CMK (cell line): ENCODE results near the gene GRM2.

Experiments
- DNase-seq: peaks from one replicate; pipeline ENCODE4 v3.0.0-alpha.2; 2010; ENCODE audit warnings: low read depth

GRM2 gene

DNA sequence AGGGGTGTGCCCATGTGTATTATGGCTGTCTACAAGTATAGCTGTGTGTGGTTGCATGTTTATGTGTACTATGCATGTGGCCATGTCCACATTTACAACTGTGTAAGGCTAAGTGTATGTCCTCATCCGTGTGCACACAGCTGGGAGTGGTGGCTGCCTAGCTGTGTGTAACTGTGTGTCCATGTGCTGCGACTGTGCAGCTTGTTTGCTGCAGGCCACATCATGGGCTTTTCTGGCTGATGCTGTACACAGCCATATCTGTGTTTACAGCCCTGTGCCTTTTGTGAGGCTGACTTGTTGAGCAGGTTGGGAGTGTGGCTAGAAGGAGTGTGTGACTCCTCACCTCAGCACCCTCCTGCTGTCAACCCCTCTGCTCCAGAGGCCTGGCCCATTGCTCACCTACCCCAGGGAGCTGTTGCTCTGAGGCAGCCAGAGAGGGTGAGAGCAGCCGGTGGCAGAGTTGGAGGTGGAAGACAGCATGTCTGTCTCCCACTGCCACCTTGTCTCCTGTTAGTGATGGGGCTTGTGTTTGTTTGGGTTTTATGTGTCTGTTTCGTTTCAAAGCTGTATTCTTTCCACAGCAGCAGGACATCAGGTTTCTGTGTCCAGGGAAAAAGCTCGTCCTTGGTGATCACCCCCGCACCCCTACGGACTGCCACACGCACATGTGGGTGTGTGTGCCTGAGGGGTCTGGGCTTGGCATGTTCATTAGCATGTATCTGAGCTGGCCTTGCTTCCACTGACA, 1.4 kb upstream of the GRM2 start:
- DNase-seq = no peak

DNA sequence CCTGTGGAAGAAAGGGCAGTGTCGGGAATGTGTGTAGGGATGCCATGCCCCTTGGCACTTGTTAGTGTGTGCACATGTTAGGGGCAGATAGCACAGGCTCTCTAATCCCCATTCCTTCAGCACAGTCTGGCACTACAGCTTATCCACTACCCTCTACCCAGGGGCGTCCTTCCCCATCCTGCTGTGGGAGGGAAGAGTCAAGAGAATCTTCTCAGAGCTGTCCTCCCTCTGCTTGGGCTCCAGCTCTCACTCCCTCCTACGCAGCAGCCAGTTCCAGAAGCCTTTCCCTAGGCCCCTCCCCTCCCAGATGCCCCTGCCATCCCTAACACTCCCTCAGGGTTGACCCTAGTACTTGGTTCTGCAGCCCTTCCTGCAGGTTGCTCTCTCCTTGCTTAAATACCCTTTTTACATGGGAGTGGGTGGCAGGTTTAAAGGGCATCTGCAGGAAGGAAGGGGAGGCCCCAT, 815 bp upstream of the GRM2 start:
- no peak for DNase-seq

GRCh38 chr3:51708216-51708845, 1.5 kb downstream of the GRM2 start:
- DNase-seq = no peak

GRCh38 chr3:51709004-51709420, 2.1 kb downstream of the GRM2 start:
- no peak for DNase-seq

- no peak for DNase-seq
These were observed 2.8 kb downstream of the GRM2 start for GRCh38 chr3:51709675-51710074.

DNA sequence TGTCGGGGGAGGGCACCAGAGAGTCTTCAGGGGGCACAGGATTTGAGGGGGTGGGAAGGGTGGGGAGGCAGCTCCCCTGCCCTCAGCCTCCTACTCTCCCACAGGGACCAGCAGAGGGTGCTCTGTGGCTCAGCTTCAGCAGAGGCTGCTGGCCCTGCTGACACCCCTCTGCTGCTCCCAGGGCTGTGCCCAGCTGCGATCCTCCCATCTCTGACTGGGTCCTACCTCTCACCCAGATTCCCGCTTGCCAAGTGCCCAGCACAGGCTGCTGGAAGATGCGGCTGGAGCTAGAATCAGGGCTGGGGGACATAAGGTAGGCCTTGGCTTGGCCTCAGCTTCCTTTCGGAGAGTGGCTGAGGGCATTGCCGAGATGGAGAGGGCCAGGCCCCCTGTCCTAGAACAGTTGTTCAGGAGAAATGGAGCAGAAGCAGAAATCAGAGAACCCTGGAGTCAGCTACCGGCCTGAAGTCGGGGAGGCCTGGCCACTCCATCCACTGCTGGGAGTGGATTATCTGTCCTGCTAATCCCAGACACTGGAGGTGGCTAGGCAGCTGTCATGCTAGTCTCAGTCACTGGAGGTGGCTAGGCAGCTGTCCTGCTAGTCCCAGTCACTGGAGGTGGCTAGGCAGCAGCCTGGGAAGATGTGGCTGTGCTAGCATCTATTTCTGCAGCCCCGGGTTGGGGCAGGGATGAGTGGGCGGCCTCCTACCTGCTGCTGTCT, 3.9 kb downstream of the GRM2 start:
- no peak for DNase-seq

GRCh38 chr3:51711352-51712037, 4.6 kb downstream of the GRM2 start:
- no peak for DNase-seq

DNA sequence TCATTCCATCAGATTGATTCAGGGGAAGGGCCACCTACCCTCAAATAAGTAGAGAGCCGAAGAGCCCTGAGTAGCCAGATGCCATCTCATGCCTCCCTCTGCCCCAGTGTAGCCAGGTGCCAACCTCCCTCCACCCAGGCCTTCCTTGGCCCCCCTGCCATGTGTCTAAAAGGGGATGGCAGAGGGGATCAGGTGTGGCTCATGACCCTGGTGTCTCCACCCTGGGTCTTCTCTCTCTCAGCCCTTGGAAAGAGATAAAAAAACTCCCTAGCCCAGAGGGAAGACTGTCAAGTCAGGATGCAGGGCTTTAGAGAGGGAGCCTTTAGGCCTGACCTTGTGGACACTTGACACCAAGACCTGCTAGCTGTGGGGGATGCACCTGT, 5.2 kb downstream of the GRM2 start:
- DNase-seq = no peak

GRCh38 chr3:51712511-51712931, 5.7 kb downstream of the GRM2 start:
- DNase-seq = no peak

DNA sequence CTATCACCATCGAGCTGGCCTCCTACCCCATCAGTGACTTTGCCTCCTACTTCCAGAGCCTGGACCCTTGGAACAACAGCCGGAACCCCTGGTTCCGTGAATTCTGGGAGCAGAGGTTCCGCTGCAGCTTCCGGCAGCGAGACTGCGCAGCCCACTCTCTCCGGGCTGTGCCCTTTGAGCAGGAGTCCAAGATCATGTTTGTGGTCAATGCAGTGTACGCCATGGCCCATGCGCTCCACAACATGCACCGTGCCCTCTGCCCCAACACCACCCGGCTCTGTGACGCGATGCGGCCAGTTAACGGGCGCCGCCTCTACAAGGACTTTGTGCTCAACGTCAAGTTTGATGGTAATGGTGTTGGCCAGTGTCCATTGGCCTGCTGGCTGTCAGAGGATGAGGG, 6.1 kb downstream of the GRM2 start:
- no peak for DNase-seq

GRCh38 chr3:51715231-51715976, 8.5 kb downstream of the GRM2 start:
- no peak for DNase-seq

- no peak for DNase-seq
These were observed 9.1 kb downstream of the GRM2 start for GRCh38 chr3:51715977-51716294.

GRCh38 chr3:51716805-51717204, 9.9 kb downstream of the GRM2 start:
- DNase-seq = no peak

DNA sequence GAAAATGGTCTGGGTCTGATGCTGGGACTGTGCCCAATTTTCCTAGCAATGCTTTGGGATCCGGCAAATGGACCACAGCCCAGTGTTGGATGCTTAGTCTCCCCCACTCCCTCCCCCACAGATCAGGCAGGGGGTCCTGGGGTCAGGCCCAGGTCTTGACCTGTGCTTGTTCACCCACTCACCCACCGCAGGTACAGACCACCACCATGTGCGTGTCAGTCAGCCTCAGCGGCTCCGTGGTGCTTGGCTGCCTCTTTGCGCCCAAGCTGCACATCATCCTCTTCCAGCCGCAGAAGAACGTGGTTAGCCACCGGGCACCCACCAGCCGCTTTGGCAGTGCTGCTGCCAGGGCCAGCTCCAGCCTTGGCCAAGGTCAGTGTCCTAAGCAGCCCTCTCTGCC, 10.6 kb downstream of the GRM2 start:
- DNase-seq = no peak

DNA sequence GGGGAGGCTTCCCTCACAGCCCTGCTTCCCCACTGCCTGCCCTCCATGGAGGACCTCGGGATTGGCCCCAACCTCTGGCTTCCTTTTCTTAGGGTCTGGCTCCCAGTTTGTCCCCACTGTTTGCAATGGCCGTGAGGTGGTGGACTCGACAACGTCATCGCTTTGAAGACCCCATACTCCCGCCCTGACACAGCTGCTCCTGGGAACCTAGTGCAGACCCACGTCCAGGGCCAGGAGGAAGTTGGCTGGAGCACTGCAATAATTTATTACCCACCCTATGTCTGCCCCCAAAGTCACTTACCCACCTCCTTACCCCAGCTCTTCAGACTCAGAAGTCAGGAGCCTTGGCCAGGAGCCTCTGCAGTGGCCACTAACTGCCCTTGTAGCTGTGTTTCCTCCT, 11.1 kb downstream of the GRM2 start:
- no peak for DNase-seq

DNA sequence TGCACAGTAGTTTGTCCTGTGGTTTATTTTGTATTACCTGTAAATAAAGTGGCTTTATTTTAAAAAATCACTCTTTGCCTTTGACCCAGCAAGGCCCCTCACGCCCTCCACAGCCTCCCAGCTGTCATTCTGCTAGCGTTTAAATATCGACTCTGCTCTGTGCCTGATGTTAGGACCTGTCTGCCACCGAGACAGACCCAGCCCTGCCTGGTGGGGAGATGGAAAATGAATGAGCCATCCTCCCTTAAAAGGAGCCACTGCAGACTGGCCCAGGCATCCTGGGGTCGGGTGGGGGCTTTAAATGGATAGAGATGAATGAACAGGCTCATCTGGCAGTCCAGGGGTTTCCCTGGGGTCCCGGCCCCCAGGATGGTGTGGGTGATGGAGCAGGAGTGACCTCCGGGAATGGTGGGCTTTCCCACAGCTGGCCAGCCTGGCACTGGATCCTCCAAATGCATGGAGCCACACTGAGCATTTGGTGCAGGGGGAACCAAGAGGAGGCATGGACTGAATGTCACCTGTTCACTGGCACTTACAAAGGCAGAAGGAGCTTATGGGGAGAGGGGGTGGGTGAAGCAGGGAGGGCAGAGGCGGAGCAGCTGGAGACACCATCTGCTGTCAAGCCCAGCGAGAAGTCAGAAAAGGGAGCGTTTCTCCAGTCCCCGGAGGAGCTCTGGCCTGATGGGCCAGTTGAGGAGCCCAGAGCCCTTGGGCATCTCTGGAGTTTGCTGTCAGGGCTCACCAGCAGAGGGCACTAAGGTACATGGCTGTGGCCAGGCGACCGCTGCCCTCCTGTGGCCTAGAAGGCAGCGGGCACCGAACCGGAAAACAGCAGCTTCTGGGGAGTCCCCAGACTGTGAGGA, 11.9 kb downstream of the GRM2 start:
- peak; percentile 56 for DNase-seq

DNA sequence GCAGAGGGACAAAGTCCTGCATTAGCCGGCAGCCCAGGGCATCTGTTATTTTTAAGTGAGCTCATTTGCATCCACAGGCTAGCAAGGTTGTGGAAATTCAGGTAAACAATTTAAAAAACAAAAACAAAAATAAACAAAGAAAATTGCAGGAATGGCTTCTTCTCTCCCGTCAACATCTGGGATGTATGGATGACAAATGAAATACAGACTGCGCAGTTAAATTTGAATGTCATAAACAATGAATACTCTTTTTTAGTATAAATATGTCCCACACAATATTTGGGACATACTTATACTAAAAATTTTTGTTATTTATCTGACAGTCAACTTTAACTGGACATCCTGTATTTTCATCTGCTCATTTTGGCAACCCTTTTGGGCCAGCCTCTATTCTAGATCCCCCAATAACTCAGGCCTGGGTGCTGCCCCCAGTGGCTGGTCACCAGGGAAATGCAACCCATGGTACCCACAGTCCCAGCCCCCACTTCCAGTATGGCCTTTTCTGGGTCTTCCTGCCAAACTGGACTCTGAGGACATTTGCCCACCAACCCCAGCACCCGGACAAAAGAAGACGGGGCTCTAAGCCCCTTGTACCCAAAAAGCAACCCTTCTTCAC, 12.7 kb downstream of the GRM2 start:
- no peak for DNase-seq

DNA sequence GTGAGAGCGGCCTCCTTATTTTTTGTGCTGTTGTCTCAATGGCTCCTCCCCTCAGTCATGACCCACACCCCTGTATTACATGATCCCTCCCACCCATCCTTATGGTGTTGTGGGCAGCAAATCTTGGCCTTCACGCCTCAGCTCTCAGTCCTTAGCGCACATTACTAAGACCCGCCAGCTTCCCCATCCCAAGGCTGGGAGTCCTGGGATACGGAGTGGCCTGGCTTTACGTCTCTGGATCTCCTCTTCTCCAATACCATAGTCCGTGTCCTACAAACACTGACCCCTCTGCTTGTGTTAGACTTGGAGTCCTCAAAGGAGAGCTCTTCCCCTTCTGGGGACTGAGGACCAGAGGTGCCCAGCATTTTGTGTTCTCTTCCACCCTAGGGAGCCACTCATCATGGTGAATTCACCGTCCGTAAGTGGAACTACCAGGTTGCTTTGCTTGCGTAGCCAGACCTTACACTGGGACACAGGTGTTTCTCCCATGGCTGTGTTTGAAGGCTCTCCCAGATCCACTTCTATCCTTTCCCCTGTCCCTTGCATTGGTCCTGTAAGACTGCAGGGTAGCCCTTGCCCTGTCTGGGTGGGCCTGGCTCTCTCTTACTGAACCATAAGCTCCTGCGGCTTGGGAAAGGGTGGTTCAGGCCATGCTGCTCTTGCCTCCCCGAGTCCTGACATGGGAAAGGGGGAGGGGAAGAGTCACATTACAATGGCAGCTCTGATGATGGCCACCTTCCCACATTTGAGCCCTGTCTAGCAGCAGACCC, 13.6 kb downstream of the GRM2 start:
- DNase-seq = no peak

DNA sequence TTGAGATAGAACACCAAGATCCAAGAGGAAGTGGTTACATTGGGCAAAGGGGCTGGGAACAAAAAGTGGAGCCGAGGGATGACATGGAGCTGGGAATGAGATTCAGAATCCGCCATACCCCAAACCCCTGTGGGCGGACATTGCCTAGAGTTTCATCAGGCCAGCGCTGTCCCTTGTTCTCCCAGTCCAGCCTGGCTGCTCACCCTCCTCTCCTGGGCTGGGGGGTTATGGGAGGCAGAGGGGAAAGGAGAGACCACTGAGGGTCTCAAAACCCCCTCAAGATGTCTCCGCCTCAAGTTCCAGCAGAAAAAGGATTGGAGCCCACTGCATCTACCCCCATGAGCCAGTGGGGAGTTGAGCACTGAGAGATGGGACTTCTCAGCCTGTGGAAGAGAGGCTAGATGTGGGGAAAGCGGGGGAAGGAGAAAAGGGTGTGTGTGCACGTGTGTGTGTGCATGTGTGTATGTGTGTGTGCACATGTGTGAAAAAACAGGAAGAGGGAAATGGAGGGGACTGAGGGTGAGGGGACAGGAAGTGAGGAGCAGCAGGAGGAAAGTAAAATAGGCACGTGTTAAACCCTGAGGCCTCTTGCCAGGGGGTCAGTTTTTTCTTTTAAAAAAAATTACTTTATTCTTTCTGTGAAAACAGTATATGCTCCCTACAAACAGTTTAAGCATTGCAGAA, 14.3 kb downstream of the GRM2 start:
- DNase-seq = no peak
